Measurements from ENCODE around the gene CFAP58.

The CFAP58 gene

GRCh38 chr10:104334965-104335650 lies 18.5 kb upstream of the CFAP58 start:
- DNase-seq = no peak

GRCh38 chr10:104336821-104337467 lies 16.7 kb upstream of the CFAP58 start:
- no peak for DNase-seq

GRCh38 chr10:104337521-104337984 lies 16.1 kb upstream of the CFAP58 start:
- DNase-seq = no peak

GRCh38 chr10:104337985-104338735 lies 15.5 kb upstream of the CFAP58 start, which contains the start of gene ITPRIP:
ITPRIP (minus strand) TSS chr10:104338465; CDS start chr10:104316051, 22,414 bp downstream.
- DNase-seq = peak; percentile 43 to 51

- DNase-seq = peak; percentile 21 to 53
These were observed 14.0 kb upstream of the CFAP58 start for GRCh38 chr10:104339469-104340110.

- no peak for DNase-seq
These were observed 13.5 kb upstream of the CFAP58 start for GRCh38 chr10:104340111-104340526.

- no peak for DNase-seq
These were observed 13.0 kb upstream of the CFAP58 start for GRCh38 chr10:104340641-104341040.

GRCh38 chr10:104342941-104343411 lies 10.7 kb upstream of the CFAP58 start:
- DNase-seq = no peak

GRCh38 chr10:104344219-104344618 lies 9.4 kb upstream of the CFAP58 start:
- no peak for DNase-seq

- no peak for DNase-seq
These were observed 8.1 kb upstream of the CFAP58 start for GRCh38 chr10:104345515-104345914.

- DNase-seq = no peak
These were observed 7.7 kb upstream of the CFAP58 start for GRCh38 chr10:104345941-104346340.

- no peak for DNase-seq
These were observed 6.2 kb upstream of the CFAP58 start for GRCh38 chr10:104347295-104348045.

- DNase-seq = no peak
These were observed 5.0 kb upstream of the CFAP58 start for GRCh38 chr10:104348601-104349000.

- no peak for DNase-seq
These were observed 4.0 kb upstream of the CFAP58 start for GRCh38 chr10:104349623-104350126.

GRCh38 chr10:104350127-104350635 lies 3.5 kb upstream of the CFAP58 start:
- peak; percentile 49 to 55 for DNase-seq

GRCh38 chr10:104351061-104351702 lies 2.5 kb upstream of the CFAP58 start:
- no peak for DNase-seq

- DNase-seq = no peak
These were observed 1.7 kb upstream of the CFAP58 start for GRCh38 chr10:104351919-104352318.

- no peak for DNase-seq
These were observed 6.2 kb downstream of the CFAP58 start for GRCh38 chr10:104359811-104360210.

- no peak for DNase-seq
These were observed 14.3 kb downstream of the CFAP58 start for GRCh38 chr10:104367904-104368303.

GRCh38 chr10:104368381-104368780 lies 14.7 kb downstream of the CFAP58 start:
- no peak for DNase-seq

- no peak for DNase-seq
These were observed 18.1 kb downstream of the CFAP58 start for GRCh38 chr10:104371753-104372152.

Data from NCI-H446 (cell line).